GM19351 (cell line): ENCODE data around the gene UBTD2.
"Not testable (repeated sequence)": the region's sequence is repeated elsewhere in the genome, so short reads cannot be mapped to it uniquely, and the experiment has no call there.

Source experiments
- ATAC-seq: cut with Tn5 transposase; IDR thresholded peaks from one replicate; pipeline ENCODE4 v1.9.1; 2021; ENCODE audit warnings: mild to moderate bottlenecking, moderate library complexity; ENCODE audit not compliant: unreplicated experiment

UBTD2 gene

GRCh38 chr5:172283020-172283861 lies at the start of gene UBTD2:
Gene UBTD2 (minus strand): TSS chr5:172283764. CDS start chr5:172283665, 99 bp downstream.
- peak; percentile 84 for ATAC-seq

- not testable (repeated sequence) for ATAC-seq
Measured at GRCh38 chr5:172326901-172327300, 43.3 kb upstream of the UBTD2 start.

GRCh38 chr5:172325452-172325851 lies 41.9 kb upstream of the UBTD2 start:
- no peak for ATAC-seq

- peak; percentile 81 for ATAC-seq
Measured at GRCh38 chr5:172322028-172322965, 38.7 kb upstream of the UBTD2 start.

GRCh38 chr5:172321593-172321992 lies 38.0 kb upstream of the UBTD2 start:
- ATAC-seq, result no peak

- ATAC-seq, result no peak
Measured at GRCh38 chr5:172319708-172320441, 36.3 kb upstream of the UBTD2 start.

- ATAC-seq, result peak; percentile 59
Measured at GRCh38 chr5:172315587-172316493, 32.3 kb upstream of the UBTD2 start.

- no peak for ATAC-seq
Measured at GRCh38 chr5:172313915-172314314, 30.4 kb upstream of the UBTD2 start.

GRCh38 chr5:172312286-172312685 lies 28.7 kb upstream of the UBTD2 start:
- no peak for ATAC-seq

GRCh38 chr5:172311605-172312004 lies 28.0 kb upstream of the UBTD2 start:
- ATAC-seq, result no peak

GRCh38 chr5:172311026-172311425 lies 27.5 kb upstream of the UBTD2 start:
- ATAC-seq, result no peak

- no peak for ATAC-seq
Measured at GRCh38 chr5:172305380-172305779, 21.8 kb upstream of the UBTD2 start.

- no peak for ATAC-seq
Measured at GRCh38 chr5:172303572-172304335, 20.2 kb upstream of the UBTD2 start.

- ATAC-seq, result no peak
Measured at GRCh38 chr5:172303162-172303561, 19.6 kb upstream of the UBTD2 start.

- ATAC-seq, result no peak
Measured at GRCh38 chr5:172302047-172302710, 18.6 kb upstream of the UBTD2 start.

GRCh38 chr5:172299916-172300439 lies 16.4 kb upstream of the UBTD2 start:
- ATAC-seq, result no peak

GRCh38 chr5:172294831-172295230 lies 11.3 kb upstream of the UBTD2 start:
- ATAC-seq, result no peak

- no peak for ATAC-seq
Measured at GRCh38 chr5:172293745-172294342, 10.3 kb upstream of the UBTD2 start.
